H9 (cell line): ENCODE measurements around the gene GBP4. TPM values are rescaled to one million over a fixed set of nuclear protein-coding genes. Genes with fewer than 3 reads are reported as not detected.

Experiments
- DNase-seq: peaks from one replicate; pipeline ENCODE4 v3.0.0-alpha.2; 2017
- H2AFZ ChIP-seq: one replicate; pipeline ENCODE4 v1.6.1; 2013; ENCODE audit warnings: mild to moderate bottlenecking, low read length, control low read depth, moderate library complexity
- H2AK5ac ChIP-seq: 2 replicates; pipeline ENCODE4 v1.6.1; 2013; ENCODE audit warnings: low read length, control low read depth, mixed read lengths; ENCODE audit not compliant: insufficient read length
- H2BK120ac ChIP-seq: one replicate; pipeline ENCODE4 v1.6.1; 2013; ENCODE audit warnings: low read depth, mild to moderate bottlenecking, low read length, control low read depth, inconsistent platforms; ENCODE audit not compliant: poor library complexity, severe bottlenecking
- H2BK12ac ChIP-seq: 2 replicates; pipeline ENCODE4 v1.6.1; 2013; ENCODE audit warnings: low read length, control low read depth, mixed read lengths, low read depth; ENCODE audit not compliant: insufficient read length
- H2BK15ac ChIP-seq: 2 replicates; pipeline ENCODE4 v1.6.1; 2013; ENCODE audit warnings: low read depth, low read length, control low read depth
- H2BK20ac ChIP-seq: one replicate; pipeline ENCODE4 v1.6.1; 2013; ENCODE audit warnings: low read depth, mild to moderate bottlenecking, low read length, control low read depth, inconsistent platforms; ENCODE audit not compliant: poor library complexity, severe bottlenecking
- H2BK5ac ChIP-seq: 2 replicates; pipeline ENCODE4 v1.6.1; 2013; ENCODE audit warnings: low read length, control low read depth, mixed read lengths; ENCODE audit not compliant: insufficient read length
- H3K14ac ChIP-seq: 2 replicates; pipeline ENCODE4 v1.6.1; 2013; ENCODE audit warnings: low read length, control low read depth; ENCODE audit not compliant: insufficient read depth
- H3K18ac ChIP-seq: 2 replicates; pipeline ENCODE4 v1.6.1; 2013; ENCODE audit warnings: low read depth, mild to moderate bottlenecking, mixed read lengths, low read length, control low read depth; ENCODE audit not compliant: insufficient read length
- H3K23ac ChIP-seq: 2 replicates; pipeline ENCODE4 v1.6.1; 2013; ENCODE audit warnings: low read length, control low read depth, mixed read lengths, low read depth; ENCODE audit not compliant: insufficient read length
- H3K23me2 ChIP-seq: 2 replicates; pipeline ENCODE4 v1.6.1; 2013; ENCODE audit warnings: low read depth, mild to moderate bottlenecking, mixed read lengths, low read length, control low read depth; ENCODE audit not compliant: insufficient read length, poor library complexity, severe bottlenecking
- H3K27ac ChIP-seq: 2 replicates; pipeline ENCODE4 v1.5.1; 2013; ENCODE audit warnings: low read length, control low read depth, mixed read lengths, low read depth; ENCODE audit not compliant: insufficient read length
- H3K27me3 ChIP-seq: 2 replicates; pipeline ENCODE4 v1.6.1; 2013; ENCODE audit warnings: low read length, control low read depth, inconsistent platforms; ENCODE audit not compliant: insufficient read depth
- H3K4ac ChIP-seq: 2 replicates; pipeline ENCODE4 v1.6.1; 2013; ENCODE audit warnings: low read depth, mild to moderate bottlenecking, control low read depth, inconsistent platforms, low read length, moderate library complexity
- H3K4me1 ChIP-seq: 2 replicates; pipeline ENCODE4 v1.6.1; 2013; ENCODE audit warnings: low read length, control low read depth, inconsistent platforms; ENCODE audit not compliant: insufficient read depth
- H3K4me2 ChIP-seq: 2 replicates; pipeline ENCODE4 v1.6.1; 2013; ENCODE audit warnings: low read length, control low read depth, mixed read lengths; ENCODE audit not compliant: insufficient read length, insufficient read depth
- H3K56ac ChIP-seq: 2 replicates; pipeline ENCODE4 v1.6.1; 2013; ENCODE audit warnings: low read depth, mild to moderate bottlenecking, mixed read lengths, low read length, control low read depth; ENCODE audit not compliant: insufficient read length
- H3K79me1 ChIP-seq: 2 replicates; pipeline ENCODE4 v1.6.1; 2013; ENCODE audit warnings: low read depth, mild to moderate bottlenecking, moderate library complexity, low read length, control low read depth, inconsistent platforms; ENCODE audit not compliant: insufficient read depth, poor library complexity, severe bottlenecking
- H3K79me2 ChIP-seq: 2 replicates; pipeline ENCODE4 v1.6.1; 2013; ENCODE audit warnings: low read length, control low read depth, inconsistent platforms; ENCODE audit not compliant: insufficient read depth
- H3K9ac ChIP-seq: 2 replicates; pipeline ENCODE4 v1.6.1; 2013; ENCODE audit warnings: low read length, control low read depth, mixed read lengths; ENCODE audit not compliant: insufficient read length; ENCODE audit errors: extremely low read depth
- H3K9me3 ChIP-seq: one replicate; pipeline ENCODE4 v1.6.1; 2013; ENCODE audit warnings: low read depth, low read length, inconsistent platforms; ENCODE audit not compliant: control insufficient read depth
- H3T11ph ChIP-seq: one replicate; pipeline ENCODE4 v1.6.1; 2013; ENCODE audit warnings: mild to moderate bottlenecking, low read length, control low read depth, inconsistent platforms
- H4K20me1 ChIP-seq: one replicate; pipeline ENCODE4 v1.6.1; 2013; ENCODE audit not compliant: control insufficient read depth, insufficient read length, insufficient read depth
- H4K5ac ChIP-seq: 2 replicates; pipeline ENCODE4 v1.6.1; 2013; ENCODE audit warnings: low read depth, mild to moderate bottlenecking, mixed read lengths, low read length, control low read depth; ENCODE audit not compliant: insufficient read length
- H4K8ac ChIP-seq: replicated peaks from 2 replicates; pipeline ENCODE4 v1.6.1; 2013; ENCODE audit warnings: low read length, control low read depth, mixed read lengths, low read depth; ENCODE audit not compliant: insufficient read length
- H4K91ac ChIP-seq: 2 replicates; pipeline ENCODE4 v1.6.1; 2013; ENCODE audit warnings: low read depth, mild to moderate bottlenecking, moderate library complexity, mixed read lengths, low read length, control low read depth; ENCODE audit not compliant: insufficient read length
- H3K27ac Mint-ChIP-seq, 3 experiments: 2 replicates in 2 of 3; 3 replicates in 1 of 3; pipeline ENCODE4 v1.8.0; 2020 to 2021; ENCODE audit warnings: mixed read lengths in 3 of 3, mild to moderate bottlenecking in 1 of 3, moderate library complexity in 1 of 3
- H3K27me3 Mint-ChIP-seq: 2 replicates; pipeline ENCODE4 v1.8.0; 2021; ENCODE audit warnings: low read depth, mild to moderate bottlenecking, moderate library complexity, mixed read lengths
- H3K36me3 Mint-ChIP-seq, 3 experiments: 2 replicates in 2 of 3; 3 replicates in 1 of 3; pipeline ENCODE4 v1.8.0; 2020 to 2021; ENCODE audit warnings: low read depth in 3 of 3, mixed read lengths in 3 of 3; ENCODE audit not compliant: insufficient read depth in 1 of 3
- H3K4me1 Mint-ChIP-seq, 2 experiments: 2 replicates each; pipeline ENCODE4 v1.8.0; 2020; ENCODE audit warnings: mixed read lengths in 2 of 2
- H3K4me3 Mint-ChIP-seq, 2 experiments: 2 replicates in 1 of 2; 3 replicates in 1 of 2; pipeline ENCODE4 v1.8.0; 2020 to 2021; ENCODE audit warnings: mild to moderate bottlenecking in 2 of 2, mixed read lengths in 2 of 2, moderate library complexity in 1 of 2
- H3K9me3 Mint-ChIP-seq, 2 experiments: 2 replicates in 1 of 2; 3 replicates in 1 of 2; pipeline ENCODE4 v1.8.0; 2020; ENCODE audit warnings: mild to moderate bottlenecking in 2 of 2, mixed read lengths in 2 of 2, moderate library complexity in 1 of 2
- CTCF ChIP-seq: fragments of 200-600 bp; sonication (generic); conservative IDR thresholded peaks from 3 replicates; pipeline ENCODE4 v1.8.0; 2021; ENCODE audit warnings: antibody characterized with exemption, mild to moderate bottlenecking
- WGBS: extraction: QIAGEN DNeasy Blood & Tissue Kit; methylation state at CpG from one replicate; pipeline ENCODE4 v1.1.7; 2013; ENCODE audit warnings: missing lambda C conversion rate, low lambda C conversion rate, mixed read lengths; ENCODE audit not compliant: insufficient read length; ENCODE audit errors: extremely low coverage; 5-methylcytosine and 5-hydroxymethylcytosine counted together
- total RNA-seq: library from RNA; stranded (reverse); gene quantifications from 2 replicates; pipeline ENCODE4 v1.2.1, GENCODE V29; 2021

GBP4 gene
- total RNA-seq, 1 experiment from 2014 or later = not detected

- H2BK120ac ChIP-seq = no peak overlapping the region
- no peak overlapping the region for H3K27ac ChIP-seq
- H3K27me3 ChIP-seq = no peaks in the 10 kb centered on the region
- no peak overlapping the region for H2BK5ac ChIP-seq
- H3K56ac ChIP-seq = no peak overlapping the region
- no peak overlapping the region for H3K4me2 ChIP-seq
- no peaks in the 10 kb centered on the region; the same call in 1 of the 2 replicates for H3K27me3 Mint-ChIP-seq
- H4K5ac ChIP-seq = no peak overlapping the region
- H3K4me3 Mint-ChIP-seq = no peak overlapping the region
- DNase-seq = no peak
- no CpG with 5 or more reads among the region's 2 CpGs for WGBS
- no peak overlapping the region for H2BK20ac ChIP-seq
- no peak for TF ChIP-seq CTCF
- H3K9ac ChIP-seq = no peak overlapping the region
- no peak overlapping the region for H2AK5ac ChIP-seq
- no peak overlapping the region for H3T11ph ChIP-seq
- no peaks in the 10 kb centered on the region for H3K9me3 ChIP-seq
- H2BK12ac ChIP-seq = no peak overlapping the region
- H3K23me2 ChIP-seq = no peaks in the 10 kb centered on the region
- no peak overlapping the region for H3K4ac ChIP-seq
- H3K79me2 ChIP-seq = no peaks in the 10 kb centered on the region
- no peak overlapping the region for H3K23ac ChIP-seq
- H3K4me1 Mint-ChIP-seq = peaks cover 0 to 3% of the 10 kb centered on the region in 2 experiments; a peak in 1 of 4 replicates
- no peaks in the 10 kb centered on the region for H3K4me1 ChIP-seq
- H4K8ac ChIP-seq = no peak overlapping the region
- H3K36me3 Mint-ChIP-seq = no peaks in the 10 kb centered on the region
- no peak overlapping the region for H4K91ac ChIP-seq
- peaks cover 3% of the 10 kb centered on the region in 2 experiments; a peak in 2 of 5 replicates for H3K9me3 Mint-ChIP-seq
- H2AFZ ChIP-seq = peak overlapping the region; percentile 40
- H4K20me1 ChIP-seq = no peaks in the 10 kb centered on the region
- H3K18ac ChIP-seq = no peak overlapping the region
- H3K79me1 ChIP-seq = no peaks in the 10 kb centered on the region
- peak overlapping the region in 1 of 3 experiments; percentile 78; a peak in 2 of 7 replicates for H3K27ac Mint-ChIP-seq
- no peak overlapping the region for H3K14ac ChIP-seq
- no peak overlapping the region for H2BK15ac ChIP-seq
These were observed 55.3 kb downstream of the GBP4 start for GRCh38 chr1:89143484-89143883.
